GM18909 (cell line): ENCODE measurements around the gene TJP2.

Experiments used
- ATAC-seq: cut with Tn5 transposase; IDR thresholded peaks from one replicate; pipeline ENCODE4 v1.9.1; 2021; ENCODE audit warnings: mild to moderate bottlenecking; ENCODE audit not compliant: unreplicated experiment, poor library complexity

Gene TJP2

DNA sequence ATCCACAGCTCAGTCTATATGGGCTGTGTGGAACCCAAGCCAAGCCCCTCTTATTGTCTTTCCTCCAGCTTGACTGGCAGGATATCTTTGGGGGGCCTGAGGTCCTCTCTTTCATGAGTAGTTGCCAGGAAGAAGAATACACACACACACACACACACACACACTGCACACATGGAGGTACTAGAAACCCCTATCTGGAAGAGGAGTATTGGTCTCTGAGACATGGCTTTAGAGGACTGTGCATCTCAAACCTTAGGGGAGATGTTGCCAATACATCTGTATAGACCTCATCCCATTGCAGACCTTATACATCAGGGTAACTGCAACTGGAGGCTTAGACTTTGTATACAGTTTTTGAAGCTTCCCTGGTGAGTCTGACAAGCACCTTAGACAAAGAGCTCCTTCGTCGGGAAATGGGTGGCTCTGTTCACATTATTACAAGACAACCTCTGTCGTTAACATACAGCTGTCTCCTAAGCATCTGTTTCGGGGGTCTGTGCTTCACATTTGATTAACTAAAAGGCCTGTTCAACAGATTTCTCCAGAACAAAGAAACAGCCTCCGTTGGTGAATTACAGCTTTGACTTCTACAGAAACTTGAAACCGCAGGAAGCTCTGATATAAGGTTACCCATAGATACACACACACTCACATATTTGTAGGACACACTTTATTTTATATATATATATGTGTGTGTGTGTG is 145.4 kb downstream of the TJP2 start:
- ATAC-seq, result no peak

GRCh38 chr9:69322256-69322655 is 148.2 kb downstream of the TJP2 start:
- ATAC-seq, result no peak

- no peak for ATAC-seq
Measured at GRCh38 chr9:69323861-69324260, 149.8 kb downstream of the TJP2 start.
